HG02870 (cell line): ENCODE measurements around the gene SLC28A1.
"Not testable (repeated sequence)": the region's sequence is repeated elsewhere in the genome, so short reads cannot be mapped to it uniquely, and the experiment has no call there.

Source experiments
- ATAC-seq: cut with Tn5 transposase; IDR thresholded peaks from one replicate; pipeline ENCODE4 v1.9.1; 2021; ENCODE audit warnings: mild to moderate bottlenecking, moderate library complexity; ENCODE audit not compliant: unreplicated experiment

Gene SLC28A1

GRCh38 chr15:84883916-84884781, at the start of gene SLC28A1:
Gene SLC28A1 (plus strand): TSS chr15:84884662. CDS start chr15:84887761, 3,099 bp downstream.
- no peak for ATAC-seq

- ATAC-seq: no peak
These were observed 49.5 kb upstream of the SLC28A1 start for GRCh38 chr15:84834969-84835368.

DNA sequence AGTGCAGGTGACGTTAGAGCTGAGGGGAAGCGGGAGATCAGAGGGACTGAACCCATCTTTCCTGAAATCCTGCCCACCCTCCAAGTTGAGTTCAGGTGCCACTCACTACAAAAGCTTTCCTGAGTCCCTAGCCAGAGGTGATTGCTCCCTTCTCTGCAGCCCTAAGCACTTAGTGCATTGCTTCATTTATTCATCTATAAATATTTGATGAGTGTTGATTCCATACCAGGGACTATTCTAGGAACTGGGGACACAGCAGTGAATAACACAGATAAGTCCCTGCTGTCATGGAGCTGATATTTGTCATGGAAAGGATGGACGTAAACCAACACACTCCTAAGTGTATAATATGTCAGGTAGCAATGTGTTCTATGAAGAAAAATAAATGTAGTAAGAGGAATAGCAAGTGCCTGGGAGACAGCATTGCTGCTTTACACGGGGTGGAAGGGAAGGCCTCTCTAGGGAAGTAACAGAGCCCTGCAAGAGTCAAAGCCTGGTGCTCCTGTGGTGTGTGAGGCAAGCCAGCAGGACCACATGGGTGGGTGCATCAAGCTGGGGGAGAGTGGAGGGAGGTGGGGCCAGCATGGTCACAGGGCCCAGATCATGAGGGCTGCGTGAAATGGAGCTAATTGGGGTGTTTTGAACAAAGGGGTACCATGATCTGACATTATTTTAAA, 48.7 kb upstream of the SLC28A1 start:
- ATAC-seq: no peak

GRCh38 chr15:84836844-84837243, 47.6 kb upstream of the SLC28A1 start:
- no peak for ATAC-seq

DNA sequence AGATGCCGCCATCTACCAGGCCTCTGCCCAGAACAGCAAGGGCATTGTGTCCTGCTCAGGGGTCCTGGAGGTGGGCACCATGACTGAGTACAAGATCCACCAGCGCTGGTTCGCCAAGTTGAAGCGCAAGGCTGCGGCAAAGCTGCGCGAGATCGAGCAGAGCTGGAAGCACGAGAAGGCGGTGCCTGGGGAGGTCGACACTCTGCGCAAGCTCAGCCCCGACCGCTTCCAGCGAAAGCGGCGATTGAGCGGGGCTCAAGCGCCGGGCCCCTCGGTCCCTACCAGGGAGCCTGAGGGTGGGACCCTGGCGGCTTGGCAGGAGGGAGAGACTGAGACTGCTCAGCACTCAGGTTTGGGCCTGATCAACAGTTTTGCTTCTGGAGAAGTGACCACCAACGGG, 44.7 kb upstream of the SLC28A1 start:
- ATAC-seq: no peak

DNA sequence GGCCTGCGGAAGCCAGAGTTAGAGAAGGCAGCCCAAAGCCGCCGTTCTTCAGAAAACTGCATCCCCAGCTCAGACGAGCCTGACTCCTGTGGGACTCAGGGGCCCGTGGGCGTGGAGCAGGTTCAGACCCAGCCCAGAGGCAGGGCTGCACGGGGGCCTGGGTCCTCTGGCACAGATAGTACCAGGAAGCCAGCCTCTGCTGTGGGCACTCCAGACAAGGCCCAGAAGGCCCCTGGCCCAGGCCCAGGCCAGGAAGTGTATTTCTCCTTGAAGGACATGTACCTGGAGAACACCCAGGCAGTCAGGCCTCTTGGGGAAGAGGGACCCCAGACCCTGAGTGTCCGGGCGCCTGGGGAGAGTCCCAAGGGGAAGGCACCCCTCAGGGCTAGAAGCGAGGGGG, 44.2 kb upstream of the SLC28A1 start:
- ATAC-seq: no peak

DNA sequence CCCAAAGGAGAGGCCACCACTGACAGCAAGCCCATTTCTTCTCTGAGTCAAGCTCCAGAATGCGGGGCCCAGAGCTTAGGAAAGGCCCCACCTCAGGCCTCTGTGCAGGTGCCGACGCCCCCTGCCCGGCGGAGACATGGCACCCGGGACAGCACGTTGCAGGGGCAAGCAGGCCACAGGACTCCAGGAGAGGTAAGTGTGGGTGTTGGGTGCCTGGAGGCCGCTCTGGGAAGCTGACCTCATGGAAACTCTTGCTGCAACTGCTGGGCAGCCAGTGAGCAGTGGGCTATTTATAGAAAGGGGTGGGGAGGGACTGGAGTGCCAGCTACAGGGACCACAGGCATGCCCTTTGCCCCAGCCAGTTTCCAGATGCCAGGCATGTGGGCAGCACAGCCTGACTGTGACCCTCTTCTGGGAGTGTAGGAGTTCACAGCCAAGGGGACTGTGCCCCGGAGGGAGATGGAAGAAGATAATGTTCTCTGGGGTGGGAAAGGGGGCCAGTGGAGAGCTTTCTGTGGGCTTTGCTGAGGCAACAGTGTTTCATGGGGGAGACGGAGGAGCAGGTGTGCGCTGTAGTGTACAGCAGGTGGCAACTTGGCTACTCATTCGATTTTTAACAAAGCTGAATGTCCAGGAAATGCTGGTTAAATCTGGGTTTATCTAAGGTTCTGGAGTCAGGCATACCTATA, 43.6 kb upstream of the SLC28A1 start:
- ATAC-seq: no peak

DNA sequence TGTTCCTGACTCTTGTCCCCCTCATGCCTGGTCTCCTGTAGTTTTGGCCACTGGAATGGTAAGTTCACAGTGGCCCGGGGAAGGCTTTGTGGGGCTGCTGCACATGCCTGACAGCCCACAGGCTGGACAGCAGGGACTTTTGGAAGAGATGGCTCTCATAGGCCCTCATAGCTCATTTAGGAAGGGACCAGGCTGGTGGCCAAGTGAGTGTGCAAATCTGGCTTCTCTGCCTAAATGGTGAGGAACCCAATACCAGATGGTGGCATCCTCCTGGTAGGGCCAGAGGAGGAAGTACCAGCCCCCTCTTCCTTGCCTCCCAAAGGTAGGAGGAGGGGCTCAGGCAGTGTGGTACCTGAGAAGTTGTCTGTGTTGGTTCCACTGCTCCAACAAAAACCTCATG, 41.7 kb upstream of the SLC28A1 start:
- ATAC-seq: no peak

DNA sequence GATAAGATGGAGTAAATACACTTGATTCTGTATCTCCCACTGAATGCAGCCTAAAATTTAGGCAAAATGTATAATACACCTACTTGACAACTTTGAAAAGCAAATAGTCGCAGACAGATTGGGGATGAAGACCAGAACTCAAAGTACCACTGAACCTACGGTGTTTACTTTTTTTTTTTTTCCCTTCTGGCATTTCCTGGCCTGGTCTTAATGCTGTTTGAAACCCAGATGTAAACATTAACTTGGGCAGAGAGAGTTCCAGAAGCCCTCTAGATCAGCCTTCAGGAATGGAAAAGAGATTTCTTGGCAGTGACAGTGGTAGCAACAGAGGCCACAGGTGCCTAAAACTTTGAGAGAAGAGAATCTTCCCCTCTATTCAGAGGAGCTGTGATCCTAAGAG, 39.5 kb upstream of the SLC28A1 start:
- ATAC-seq: no peak

- not testable (repeated sequence) for ATAC-seq
These were observed 38.8 kb upstream of the SLC28A1 start for GRCh38 chr15:84845631-84846030.

GRCh38 chr15:84846269-84846668, 38.2 kb upstream of the SLC28A1 start:
- no peak for ATAC-seq

DNA sequence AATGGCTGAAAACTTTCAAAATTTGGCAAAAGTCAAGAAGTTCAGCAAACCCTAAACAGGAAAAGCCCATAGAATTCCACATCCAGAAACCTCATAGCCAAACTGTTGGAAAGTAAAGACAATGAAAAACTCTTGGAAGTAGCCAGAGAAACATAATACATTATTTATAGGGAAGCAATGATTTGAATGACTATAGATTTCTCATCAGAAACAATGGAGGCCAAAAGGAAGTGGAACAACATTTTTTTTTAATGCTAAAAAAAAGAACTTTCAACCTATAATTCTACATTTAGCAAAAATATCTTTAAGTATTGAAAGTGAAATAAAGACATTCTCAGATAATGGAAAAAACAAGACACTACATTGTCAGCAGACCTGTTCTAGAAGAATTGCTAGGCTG, 37.1 kb upstream of the SLC28A1 start:
- no peak for ATAC-seq

- ATAC-seq: no peak
These were observed 32.2 kb upstream of the SLC28A1 start for GRCh38 chr15:84852212-84852611.

DNA sequence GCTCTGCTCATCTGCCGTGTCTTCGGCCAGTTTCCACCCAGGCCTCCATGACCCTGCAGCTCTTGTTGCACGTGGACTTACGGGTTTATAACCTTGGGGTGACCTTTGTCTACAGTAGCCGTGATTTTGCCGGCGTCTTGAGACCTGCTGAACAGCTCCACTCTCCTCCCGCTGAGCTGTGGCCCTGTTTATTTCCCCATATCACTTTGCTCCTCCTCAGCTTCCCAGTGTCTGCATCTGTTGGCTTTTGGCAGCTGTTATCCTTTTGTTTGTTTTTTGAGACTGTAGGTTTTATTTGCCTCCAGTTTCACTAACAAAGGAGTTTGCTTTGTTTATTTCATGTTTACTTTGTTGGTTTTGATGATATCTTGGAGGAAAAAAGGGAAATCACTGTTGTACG, 29.3 kb upstream of the SLC28A1 start:
- no peak for ATAC-seq

- ATAC-seq: no peak
These were observed 28.7 kb upstream of the SLC28A1 start for GRCh38 chr15:84855765-84856164.

GRCh38 chr15:84856731-84857417, 27.6 kb upstream of the SLC28A1 start:
- ATAC-seq: no peak

GRCh38 chr15:84857418-84858004, 27.0 kb upstream of the SLC28A1 start:
- no peak for ATAC-seq

- no peak for ATAC-seq
These were observed 26.2 kb upstream of the SLC28A1 start for GRCh38 chr15:84858231-84858630.

DNA sequence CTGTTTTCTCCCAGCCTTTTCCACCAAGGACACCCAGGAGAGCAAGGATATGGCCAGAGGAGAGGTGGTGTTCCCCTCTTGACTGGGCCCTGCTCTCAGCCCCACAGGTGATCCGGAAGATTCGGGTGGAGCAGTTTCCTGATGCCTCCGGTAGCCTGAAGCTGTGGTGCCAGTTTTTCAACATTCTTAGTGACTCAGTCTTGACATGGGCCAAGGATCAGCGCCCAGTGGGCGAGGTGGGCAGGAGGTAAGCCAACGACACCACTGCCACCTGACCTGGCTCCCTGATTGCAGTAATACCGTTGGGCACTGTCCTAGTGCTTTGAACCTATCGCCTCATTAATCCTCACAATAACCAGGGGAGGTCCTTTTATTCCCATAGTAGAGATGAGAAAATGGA, 25.3 kb upstream of the SLC28A1 start:
- ATAC-seq: no peak

GRCh38 chr15:84859651-84860050, 24.8 kb upstream of the SLC28A1 start:
- ATAC-seq: no peak

GRCh38 chr15:84861781-84862180, 22.7 kb upstream of the SLC28A1 start:
- no peak for ATAC-seq
